Stimulated activated CD8-positive, alpha-beta memory T cell treated with anti-CD3 and anti-CD28 coated beads, Interleukin-12 subunit alpha, Interleukin-12 subunit beta, amount 100 ng/mL, for 1 hour (primary cell): ENCODE results near the gene TUT7.
"Not testable (repeated sequence)": the region's sequence is repeated elsewhere in the genome, so short reads cannot be mapped to it uniquely, and the experiment has no call there.

ENCODE experiments used
- DNase-seq: peaks from one replicate; pipeline ENCODE4 v3.0.0-alpha.2; 2020; ENCODE audit warnings: low read depth

Gene TUT7

GRCh38 chr9:86350006-86350760, 4.0 kb downstream of the TUT7 start:
- DNase-seq = no peak

DNA sequence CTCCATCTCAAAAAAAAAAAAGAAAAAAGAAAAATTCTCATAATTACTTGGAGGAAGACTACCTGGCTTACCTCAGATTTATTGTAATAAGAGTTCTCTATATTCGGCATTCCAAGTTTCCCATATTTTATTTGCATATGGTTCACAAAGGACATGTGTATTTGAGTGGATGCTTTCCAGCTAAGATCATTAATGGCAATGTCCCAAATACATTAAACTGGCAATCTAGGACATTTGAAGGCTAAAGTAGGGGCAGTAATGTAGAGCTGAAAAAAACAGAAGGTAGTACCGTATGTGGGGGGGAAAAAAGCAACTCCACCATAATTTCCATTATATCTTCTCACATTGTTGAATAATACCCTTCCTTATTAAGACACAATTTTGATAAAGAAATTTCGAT, 4.9 kb downstream of the TUT7 start:
- no peak for DNase-seq

- DNase-seq = no peak
Observed at GRCh38 chr9:86347991-86348390, 6.2 kb downstream of the TUT7 start.

DNA sequence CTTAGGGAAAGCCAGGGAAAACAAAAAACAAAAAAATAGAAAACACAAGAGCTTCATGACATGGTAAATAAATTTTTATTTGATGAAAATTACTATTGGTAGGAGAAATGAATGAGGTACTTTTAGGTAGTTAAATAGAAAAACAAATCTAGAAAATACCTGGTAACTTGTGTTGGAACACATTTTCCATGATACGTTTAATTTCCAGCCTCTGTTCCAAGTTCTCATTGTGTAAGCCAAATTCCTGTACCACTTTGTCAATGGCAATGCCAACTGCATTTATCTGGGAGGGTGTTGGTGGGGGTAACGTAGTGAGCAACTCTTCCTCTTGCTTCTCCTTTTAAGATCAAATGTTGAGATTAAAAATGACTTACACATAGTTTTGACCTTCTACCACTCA, 9.4 kb downstream of the TUT7 start:
- no peak for DNase-seq

DNA sequence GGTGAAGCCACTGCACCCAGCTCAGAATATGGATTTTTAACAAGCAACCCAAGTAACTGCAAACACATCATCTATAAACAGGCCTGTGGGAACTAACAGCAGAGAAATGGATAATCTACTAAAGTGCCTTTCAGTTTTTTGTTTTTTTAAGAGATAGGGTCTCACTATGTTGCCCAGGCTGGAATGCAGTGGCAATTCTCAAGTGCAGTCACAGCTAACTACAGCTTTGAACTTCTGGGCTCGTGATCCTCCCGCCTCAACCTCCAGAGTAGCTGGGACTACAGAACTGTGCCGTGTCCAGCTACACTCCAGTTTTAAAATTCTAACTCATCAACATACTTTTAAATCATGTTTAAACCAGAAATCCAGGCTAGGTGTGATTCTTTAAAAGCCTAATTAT, 11.9 kb downstream of the TUT7 start:
- DNase-seq = no peak

DNA sequence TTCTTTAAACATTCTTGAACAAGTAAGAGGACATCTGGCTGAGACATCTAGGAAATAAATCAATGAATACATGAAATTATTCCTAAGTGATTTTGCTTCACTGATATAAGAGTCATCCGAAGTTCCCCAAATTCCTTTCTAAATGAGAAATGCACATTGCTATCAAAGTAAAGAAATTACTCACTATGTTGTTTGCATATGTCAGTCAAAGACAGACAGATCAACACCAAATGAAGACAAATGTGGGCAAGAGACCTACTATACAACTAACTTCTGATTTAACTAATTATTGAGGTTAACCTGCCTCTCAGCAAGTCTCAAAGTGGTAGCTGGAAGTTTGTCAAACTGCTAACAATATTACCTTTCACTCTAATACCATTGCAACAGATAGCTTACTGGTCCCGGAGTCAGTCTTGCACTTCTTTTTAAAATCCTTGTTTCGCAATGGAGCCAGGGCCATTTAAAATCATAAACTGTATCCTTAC, 13.2 kb downstream of the TUT7 start:
- no peak for DNase-seq

- DNase-seq = no peak
Observed at GRCh38 chr9:86340356-86341006, 13.7 kb downstream of the TUT7 start.

- DNase-seq = no peak
Observed at GRCh38 chr9:86337469-86338108, 16.6 kb downstream of the TUT7 start.

GRCh38 chr9:86336058-86336457, 18.2 kb downstream of the TUT7 start:
- no peak for DNase-seq

GRCh38 chr9:86333651-86334050, 20.6 kb downstream of the TUT7 start:
- no peak for DNase-seq

DNA sequence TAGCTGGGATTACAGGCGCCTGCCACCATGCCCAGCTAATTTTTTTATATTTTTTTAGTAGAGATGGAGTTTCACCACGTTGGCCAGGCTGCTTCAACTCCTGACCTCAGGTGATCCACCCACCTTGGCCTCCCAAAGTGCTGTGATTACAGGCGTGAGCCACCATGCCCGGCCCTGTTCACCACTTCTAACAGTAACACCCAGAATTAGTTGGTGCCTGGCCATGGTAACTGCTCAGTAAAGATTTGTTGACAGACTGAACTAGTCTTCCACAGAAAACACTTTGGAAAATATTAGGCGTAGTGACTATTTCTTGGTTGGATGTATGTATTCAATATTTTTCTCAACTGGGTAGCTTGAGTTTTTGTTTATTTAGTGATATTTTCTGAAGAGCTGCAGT, 24.0 kb downstream of the TUT7 start:
- no peak for DNase-seq

GRCh38 chr9:86329649-86330048, 24.6 kb downstream of the TUT7 start:
- no peak for DNase-seq

GRCh38 chr9:86328156-86328555, 26.1 kb downstream of the TUT7 start:
- no peak for DNase-seq

DNA sequence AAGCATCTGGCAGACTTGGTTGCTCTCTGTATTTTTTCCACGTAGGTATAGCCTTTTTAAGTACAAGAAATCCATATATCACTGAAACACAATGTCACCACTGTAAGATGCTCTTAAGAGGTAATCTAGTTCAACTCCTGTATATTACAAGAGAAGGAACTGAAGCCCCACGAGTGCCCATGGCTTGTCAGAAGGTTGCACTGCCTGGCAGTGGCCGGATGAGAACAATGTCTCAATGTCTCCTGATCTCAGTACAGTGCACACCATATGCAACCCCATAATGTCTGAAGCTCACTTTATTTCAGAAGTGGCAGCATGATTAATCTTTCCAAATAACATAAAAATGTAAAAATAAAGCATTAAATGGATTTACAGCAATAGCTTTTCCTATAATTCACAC, 27.7 kb downstream of the TUT7 start:
- no peak for DNase-seq

GRCh38 chr9:86324901-86325300, 29.3 kb downstream of the TUT7 start:
- DNase-seq = no peak

GRCh38 chr9:86324308-86324707, 29.9 kb downstream of the TUT7 start:
- DNase-seq = no peak

DNA sequence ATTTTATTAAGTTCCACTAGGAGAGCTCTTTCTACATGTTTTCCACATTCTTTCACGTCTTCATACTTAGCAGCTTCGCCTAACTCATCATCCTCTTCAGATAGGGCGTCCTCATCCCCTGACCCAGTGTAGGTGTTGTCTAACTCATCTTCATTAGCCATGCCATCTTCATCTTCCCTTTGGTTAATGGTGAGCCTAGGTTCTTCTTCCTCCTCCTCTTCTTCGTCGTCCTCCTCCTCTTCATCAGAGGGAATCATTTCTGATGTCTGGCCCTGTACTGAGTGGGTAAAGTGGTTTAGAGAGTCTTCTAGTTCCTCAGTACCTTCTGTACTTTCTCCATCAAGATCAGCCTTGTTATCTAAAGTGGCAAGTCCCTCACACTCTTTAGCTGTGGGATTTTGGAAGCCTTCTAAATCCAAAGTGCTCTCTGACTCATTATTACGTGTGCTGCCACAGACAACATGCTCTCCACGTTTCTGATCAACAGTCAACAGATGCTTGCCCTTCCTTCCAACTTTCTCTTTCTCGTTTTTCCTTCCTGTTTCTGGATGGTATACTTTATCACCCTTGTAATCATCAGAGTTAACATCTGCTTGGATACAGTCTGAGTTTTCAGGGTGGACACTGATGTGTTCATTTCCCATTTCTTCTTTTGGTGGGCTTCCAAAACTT, 31.1 kb downstream of the TUT7 start:
- DNase-seq = no peak

DNA sequence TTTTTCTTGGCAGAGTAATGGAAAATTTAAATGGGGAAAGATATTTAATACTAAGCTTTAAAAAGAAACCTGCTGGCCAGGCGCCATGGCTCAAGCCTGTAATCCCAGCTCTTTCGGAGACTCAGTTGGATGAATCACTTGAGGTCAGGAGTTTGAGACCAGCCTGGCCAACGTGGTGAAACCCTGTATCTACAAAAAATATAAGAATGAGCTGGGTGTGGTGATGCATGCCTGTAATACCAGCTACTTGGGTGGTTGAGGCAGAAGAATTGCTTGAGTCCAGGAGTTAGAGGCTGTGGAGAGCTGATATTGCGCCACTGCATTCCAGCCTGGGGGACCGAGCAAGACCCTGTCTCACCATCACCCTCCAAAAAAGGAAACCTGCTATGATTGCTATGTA, 32.8 kb downstream of the TUT7 start:
- no peak for DNase-seq

DNA sequence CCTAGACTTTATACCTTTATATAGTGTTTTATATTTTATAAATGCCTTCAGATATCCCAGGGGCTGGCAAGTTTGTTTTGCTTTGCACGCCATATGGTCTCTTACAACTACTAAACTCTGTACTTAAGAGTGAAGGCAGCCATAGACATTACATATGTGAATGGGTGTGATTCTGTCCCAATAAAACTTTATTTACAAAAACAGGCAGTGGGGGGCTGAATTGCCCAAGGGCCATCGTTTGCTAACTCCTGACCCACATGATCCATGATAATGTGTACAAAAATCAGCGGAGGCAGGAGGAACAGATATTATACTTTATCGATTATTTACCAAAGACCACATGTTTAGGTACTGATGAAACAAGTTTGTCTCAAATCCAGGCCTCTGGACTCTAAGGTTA, 36.0 kb downstream of the TUT7 start:
- no peak for DNase-seq

GRCh38 chr9:86315078-86315477, 39.1 kb downstream of the TUT7 start:
- DNase-seq = no peak

DNA sequence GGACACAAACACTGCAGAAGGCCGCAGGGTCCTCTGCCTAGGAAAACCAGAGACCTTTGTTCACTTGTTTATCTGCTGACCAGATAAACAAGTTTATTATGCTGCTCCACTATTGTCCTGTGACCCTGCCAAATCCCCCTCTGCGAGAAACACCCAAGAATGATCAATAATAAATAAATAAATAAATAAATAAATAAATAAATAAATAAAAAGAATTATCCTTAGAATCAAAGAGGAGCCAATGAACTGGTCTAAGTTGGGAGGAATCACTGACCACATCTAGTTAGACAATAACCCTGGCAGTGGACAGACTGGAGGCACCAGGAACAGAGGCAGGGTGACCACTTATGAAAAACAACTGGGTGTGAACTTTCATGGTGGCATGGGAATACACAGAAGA, 41.3 kb downstream of the TUT7 start:
- not testable (repeated sequence) for DNase-seq

GRCh38 chr9:86308687-86309086, 45.5 kb downstream of the TUT7 start:
- DNase-seq = no peak

GRCh38 chr9:86304236-86304730, 49.9 kb downstream of the TUT7 start:
- DNase-seq = no peak
